SK-N-SH treated with all-trans-retinoic acid at 6 μM for 48 hours (cell line): ENCODE results near the gene DCP1B.

Experiments used
- ISL1 ChIP-seq: fragments of 250-450 bp; sonication (Bioruptor Pico); IDR thresholded peaks from 2 replicates; pipeline ENCODE4 v2.1.2; 2022; ENCODE audit warnings: mild to moderate bottlenecking, moderate library complexity
- POU6F1 ChIP-seq: fragments of 250-450 bp; sonication (Bioruptor Pico); IDR thresholded peaks from 2 replicates; pipeline ENCODE4 v1.8.0; 2021; ENCODE audit warnings: low read depth, mild to moderate bottlenecking, moderate library complexity, borderline replicate concordance
- RARB ChIP-seq: fragments of 250-450 bp; sonication (Bioruptor Pico); IDR thresholded peaks from 2 replicates; pipeline ENCODE4 v1.8.0; 2021; ENCODE audit warnings: mild to moderate bottlenecking, moderate library complexity
- TCF4 ChIP-seq: fragments of 250-450 bp; sonication (Bioruptor Pico); IDR thresholded peaks from 2 replicates; pipeline ENCODE4 v1.8.0; 2021; ENCODE audit warnings: mild to moderate bottlenecking, moderate library complexity, borderline replicate concordance
- TSHZ2 ChIP-seq: fragments of 250-450 bp; sonication (Bioruptor Pico); IDR thresholded peaks from 2 replicates; pipeline ENCODE4 v1.5.0; 2020; ENCODE audit warnings: mild to moderate bottlenecking, moderate library complexity

DNA sequence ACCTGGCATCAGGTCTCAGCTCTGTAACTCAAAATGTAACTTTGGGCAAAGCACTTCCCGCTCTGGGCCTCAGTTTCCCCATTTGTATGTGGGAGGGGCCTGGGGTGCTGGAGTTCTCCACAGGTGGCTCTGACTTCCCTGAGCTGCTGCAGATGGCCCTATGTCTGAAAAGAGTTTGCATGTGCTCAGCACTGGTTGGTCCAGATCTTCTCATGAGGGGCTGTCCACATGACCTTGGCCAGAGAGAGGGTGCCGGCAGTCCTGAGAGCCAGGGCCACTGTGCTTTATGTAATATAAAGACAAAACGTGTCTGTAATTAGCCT lies 78.6 kb downstream of the DCP1B start:
- TF ChIP-seq TCF4 (CRISPR knock-in tag) = no peak
- no peak for TF ChIP-seq ISL1 (CRISPR knock-in tag)
- no peak for TF ChIP-seq RARB
- no peak for TF ChIP-seq POU6F1 (CRISPR knock-in tag)
- TF ChIP-seq TSHZ2 = no peak
